Measurements from ENCODE around the gene KCTD16. TPM values are rescaled to one million over a fixed set of nuclear protein-coding genes. Genes with fewer than 3 reads are reported as not detected.

Gene KCTD16
- total RNA-seq, 4 donors from 2014 or later, result 0.03 TPM; not detected in 3

GRCh38 chr5:144126707-144127106 is 44.0 kb upstream of the KCTD16 start:
- Histone ChIP-seq H3K36me3 (no peaks in the 10 kb centered on the region), H3K27ac (no peak overlapping the region), H3K4me3 (no peak overlapping the region), H3K27me3 (no peaks in the 10 kb centered on the region), H3K9me3 (no peaks in the 10 kb centered on the region), H3K4me1 (no peaks in the 10 kb centered on the region)
- no peak for TF ChIP-seq CTCF (IDR thresholded peaks at IDR 0.05)
- no peak for TF ChIP-seq EP300 (IDR thresholded peaks at IDR 0.05)
- TF ChIP-seq POLR2AphosphoS5 (IDR thresholded peaks at IDR 0.05), result no peak
- TF ChIP-seq POLR2A (IDR thresholded peaks at IDR 0.05), result no peak
- WGBS, result 64% methylated on average over 4 of the region's 4 CpGs
- no peak for DNase-seq (ENCODE audit: low spot score in 2 of 2)

- Histone ChIP-seq H3K4me3 (no peak overlapping the region), H3K9me3 (no peaks in the 10 kb centered on the region), H3K36me3 (no peaks in the 10 kb centered on the region), H3K27ac (no peak overlapping the region), H3K27me3 (no peaks in the 10 kb centered on the region), H3K4me1 (no peaks in the 10 kb centered on the region)
- TF ChIP-seq EP300 (IDR thresholded peaks at IDR 0.05) (no peak), POLR2A (IDR thresholded peaks at IDR 0.05) (no peak), POLR2AphosphoS5 (IDR thresholded peaks at IDR 0.05) (no peak), CTCF (IDR thresholded peaks at IDR 0.05) (no peak)
- no peak for DNase-seq (ENCODE audit: low spot score in 2 of 2)
- 91% methylated on average over 4 of the region's 4 CpGs for WGBS
These were observed 41.8 kb upstream of the KCTD16 start for GRCh38 chr5:144128844-144129243.

- Histone ChIP-seq H3K4me1 (no peaks in the 10 kb centered on the region), H3K4me3 (no peak overlapping the region)
- 76% methylated on average over 4 of the region's 4 CpGs for WGBS
These were observed 40.4 kb upstream of the KCTD16 start for GRCh38 chr5:144130306-144130705.

GRCh38 chr5:144131261-144131660 is 39.4 kb upstream of the KCTD16 start:
- WGBS, result 73% methylated on average over 4 of the region's 4 CpGs
- H3K4me1 ChIP-seq, result no peaks in the 10 kb centered on the region
- no peaks in the 10 kb centered on the region for H3K9me3 ChIP-seq
- no peak overlapping the region for H3K27ac ChIP-seq
- DNase-seq (ENCODE audit: low spot score in 2 of 2), result no peak
- H3K27me3 ChIP-seq, result no peaks in the 10 kb centered on the region
- no peak overlapping the region for H3K4me3 ChIP-seq
- no peaks in the 10 kb centered on the region for H3K36me3 ChIP-seq
- TF ChIP-seq POLR2AphosphoS5 (IDR thresholded peaks at IDR 0.05) (no peak), POLR2A (IDR thresholded peaks at IDR 0.05) (no peak), EP300 (IDR thresholded peaks at IDR 0.05) (no peak), CTCF (IDR thresholded peaks at IDR 0.05) (no peak)

More at GRCh38 chr5:144130306-144130705, 40.4 kb upstream of the KCTD16 start:
- TF ChIP-seq EP300 (IDR thresholded peaks at IDR 0.05), result no peak
- no peak for TF ChIP-seq POLR2A (IDR thresholded peaks at IDR 0.05)
- TF ChIP-seq CTCF (IDR thresholded peaks at IDR 0.05), result no peak
- TF ChIP-seq POLR2AphosphoS5 (IDR thresholded peaks at IDR 0.05), result no peak
- Histone ChIP-seq H3K27ac (no peak overlapping the region), H3K36me3 (no peaks in the 10 kb centered on the region), H3K27me3 (no peaks in the 10 kb centered on the region), H3K9me3 (no peaks in the 10 kb centered on the region)
- DNase-seq (ENCODE audit: low spot score in 2 of 2), result no peak

GRCh38 chr5:144133050-144133633 is 37.5 kb upstream of the KCTD16 start:
- no peak overlapping the region for H3K4me3 ChIP-seq
- no peaks in the 10 kb centered on the region for H3K36me3 ChIP-seq
- DNase-seq (ENCODE audit: low spot score in 2 of 2), result no peak
- WGBS, result 95% methylated on average over 4 of the region's 4 CpGs
- TF ChIP-seq POLR2AphosphoS5 (IDR thresholded peaks at IDR 0.05) (no peak), CTCF (IDR thresholded peaks at IDR 0.05) (no peak), POLR2A (IDR thresholded peaks at IDR 0.05) (no peak), EP300 (IDR thresholded peaks at IDR 0.05) (no peak)
- no peaks in the 10 kb centered on the region for H3K27me3 ChIP-seq
- H3K9me3 ChIP-seq, result no peaks in the 10 kb centered on the region
- H3K4me1 ChIP-seq, result no peaks in the 10 kb centered on the region
- no peak overlapping the region for H3K27ac ChIP-seq

Measured in suprapubic skin (tissue), 4 donors.